ENCODE data around the gene THSD4. TPM values are rescaled to one million over a fixed set of nuclear protein-coding genes. Genes with fewer than 3 reads are reported as not detected.

The THSD4 gene
- polyA plus RNA-seq, 1 donor from 2014 or later = 0.46 TPM

DNA sequence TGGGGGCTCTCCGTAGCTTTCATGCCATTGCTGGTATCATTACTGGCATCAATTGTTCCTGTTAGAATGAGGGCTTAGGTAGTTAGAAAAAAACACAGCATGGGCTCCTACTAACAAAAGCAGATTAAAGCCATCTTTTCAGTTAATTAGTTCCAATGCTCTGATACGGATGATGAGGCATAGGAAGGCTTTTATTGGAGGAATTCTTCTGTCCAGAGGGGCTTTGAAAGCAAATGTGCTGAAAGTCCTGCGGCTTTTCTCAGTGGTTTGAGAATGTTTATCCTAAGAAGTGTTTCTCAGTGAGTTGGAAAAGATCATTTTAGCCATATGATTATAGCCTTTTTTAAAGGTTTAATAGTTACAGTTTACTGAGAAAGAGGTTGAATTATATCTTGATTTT, 198.5 kb downstream of the THSD4 start:
- Histone ChIP-seq H4K20me1 (ENCODE audit: insufficient read depth) (no peaks in the 10 kb centered on the region), H3K9me3 (ENCODE audit: low read length) (peaks cover 4% of the 10 kb centered on the region), H3K9ac (ENCODE audit: low read length) (no peak overlapping the region), H2AFZ (ENCODE audit: low read depth, low read length) (no peak overlapping the region), H3K27me3 (ENCODE audit: insufficient read depth, low read depth, low read length) (no peaks in the 10 kb centered on the region), H3K79me2 (replicated peaks; ENCODE audit: insufficient read depth, low read length) (no peaks in the 10 kb centered on the region), H3K27ac (ENCODE audit: low read length) (no peak overlapping the region), H3F3A (ENCODE audit: insufficient read depth, low read length, poor library complexity, severe bottlenecking) (no peaks in the 10 kb centered on the region), H3K9me2 (ENCODE audit: insufficient read depth, low read length) (no peaks in the 10 kb centered on the region), H3K36me3 (ENCODE audit: insufficient read depth, low read length) (no peaks in the 10 kb centered on the region), H3K4me3 (ENCODE audit: low read length) (no peak overlapping the region), H3K4me2 (ENCODE audit: low read length) (no peak overlapping the region)
- TF ChIP-seq CTCF (IDR thresholded peaks at IDR 0.05; ENCODE audit: poor library complexity, severe bottlenecking) = no peak
- TF ChIP-seq RAD21 (conservative IDR thresholded peaks at IDR 0.05) = no peak
- TF ChIP-seq REST (IDR thresholded peaks at IDR 0.05; ENCODE audit: borderline replicate concordance) = no peak

- H3K4me2 ChIP-seq (ENCODE audit: low read length) = no peak overlapping the region
- H3K9ac ChIP-seq (ENCODE audit: low read length) = no peak overlapping the region
- no peak overlapping the region for H2AFZ ChIP-seq (ENCODE audit: low read depth, low read length)
Observed at GRCh38 chr15:71314956-71315537, 199.8 kb downstream of the THSD4 start.

More at GRCh38 chr15:71314956-71315537, 199.8 kb downstream of the THSD4 start:
- Histone ChIP-seq H3K27ac (ENCODE audit: low read length) (no peak overlapping the region), H4K20me1 (ENCODE audit: insufficient read depth) (no peaks in the 10 kb centered on the region), H3K79me2 (replicated peaks; ENCODE audit: insufficient read depth, low read length) (no peaks in the 10 kb centered on the region), H3K9me2 (ENCODE audit: insufficient read depth, low read length) (no peaks in the 10 kb centered on the region), H3K36me3 (ENCODE audit: insufficient read depth, low read length) (no peaks in the 10 kb centered on the region), H3K9me3 (ENCODE audit: low read length) (peaks cover 4% of the 10 kb centered on the region), H3K27me3 (ENCODE audit: insufficient read depth, low read depth, low read length) (no peaks in the 10 kb centered on the region), H3K4me3 (ENCODE audit: low read length) (no peak overlapping the region), H3F3A (ENCODE audit: insufficient read depth, low read length, poor library complexity, severe bottlenecking) (no peaks in the 10 kb centered on the region)
- no peak for TF ChIP-seq REST (IDR thresholded peaks at IDR 0.05; ENCODE audit: borderline replicate concordance)

All from neural cell (in vitro differentiated cells).